ENCODE data around the gene AOPEP.

DNA sequence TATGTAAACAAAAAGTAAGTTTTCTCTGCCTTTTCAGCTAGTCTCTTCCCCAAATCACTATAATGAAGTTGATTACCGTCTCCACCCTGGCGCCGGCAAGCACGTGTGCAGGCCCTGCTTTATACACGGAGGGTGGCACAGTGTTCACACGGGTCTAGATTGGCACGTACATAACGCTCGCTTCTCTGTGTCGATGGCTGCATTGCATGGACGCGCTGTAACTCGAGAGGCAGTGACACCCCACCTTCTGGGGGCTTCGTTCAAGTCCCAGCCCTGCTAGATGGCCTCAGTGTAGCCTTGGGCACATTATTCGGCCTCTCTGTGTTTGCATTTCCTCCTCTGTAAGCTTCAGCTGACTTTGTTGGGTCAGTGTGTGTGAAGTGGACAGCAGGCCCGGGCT, 367.1 kb downstream of the AOPEP start:
- TF ChIP-seq EZH2 (optimal IDR thresholded peaks at IDR 0.05; ENCODE audit: low read depth, low read length), result no peak
- TF ChIP-seq, protein P1, sequence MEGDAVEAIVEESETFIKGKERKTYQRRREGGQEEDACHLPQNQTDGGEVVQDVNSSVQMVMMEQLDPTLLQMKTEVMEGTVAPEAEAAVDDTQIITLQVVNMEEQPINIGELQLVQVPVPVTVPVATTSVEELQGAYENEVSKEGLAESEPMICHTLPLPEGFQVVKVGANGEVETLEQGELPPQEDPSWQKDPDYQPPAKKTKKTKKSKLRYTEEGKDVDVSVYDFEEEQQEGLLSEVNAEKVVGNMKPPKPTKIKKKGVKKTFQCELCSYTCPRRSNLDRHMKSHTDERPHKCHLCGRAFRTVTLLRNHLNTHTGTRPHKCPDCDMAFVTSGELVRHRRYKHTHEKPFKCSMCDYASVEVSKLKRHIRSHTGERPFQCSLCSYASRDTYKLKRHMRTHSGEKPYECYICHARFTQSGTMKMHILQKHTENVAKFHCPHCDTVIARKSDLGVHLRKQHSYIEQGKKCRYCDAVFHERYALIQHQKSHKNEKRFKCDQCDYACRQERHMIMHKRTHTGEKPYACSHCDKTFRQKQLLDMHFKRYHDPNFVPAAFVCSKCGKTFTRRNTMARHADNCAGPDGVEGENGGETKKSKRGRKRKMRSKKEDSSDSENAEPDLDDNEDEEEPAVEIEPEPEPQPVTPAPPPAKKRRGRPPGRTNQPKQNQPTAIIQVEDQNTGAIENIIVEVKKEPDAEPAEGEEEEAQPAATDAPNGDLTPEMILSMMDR (IDR thresholded peaks at IDR 0.05; ENCODE audit: low read length), result no peak
- TF ChIP-seq EZH2phosphoT487 (IDR thresholded peaks at IDR 0.05; ENCODE audit: low read length), result no peak

Data from MM.1S (cell line).